SK-N-SH (cell line): ENCODE data around the gene DSCAM. TPM values are rescaled to one million over a fixed set of nuclear protein-coding genes. Genes with fewer than 3 reads are reported as not detected.

ENCODE experiments used
- CTCF ChIA-PET: fragments of 300-600, 350-600 bp; formaldehyde crosslinking; extraction: SDS; loops from one replicate; lab custom pipeline; 2021; lab: Yijun Ruan, JAX
- POLR2A ChIA-PET: fragments of 350-600 bp; sonication (Branson Sonifier 250); formaldehyde crosslinking; extraction: SDS; loops from one replicate; lab custom pipeline; 2020; ENCODE audit warnings: antibody characterized with exemption, inconsistent platforms; lab: Yijun Ruan, JAX
- DNase-seq: peaks from one replicate; pipeline ENCODE4 v3.0.0; 2012
- H2AFZ ChIP-seq: fragments of 200-600 bp; sonication (generic); 2 replicates; pipeline ENCODE4 v1.8.1; 2016; ENCODE audit warnings: antibody characterized with exemption, mild to moderate bottlenecking, low read depth
- H3F3A ChIP-seq: fragments of 200-600 bp; sonication (generic); replicated peaks from 2 replicates; pipeline ENCODE3; 2016; ENCODE audit warnings: antibody characterized with exemption, mild to moderate bottlenecking; ENCODE audit not compliant: insufficient read depth
- H3K27ac ChIP-seq, 2 experiments: fragments of 200-500 bp in 1 of 2; fragments of 200-600 bp in 1 of 2; sonication (Bioruptor generic) in 1 of 2; sonication (generic), shearing (Covaris generic) in 1 of 2; 2 replicates each; pipeline versions ENCODE4 v1.5.1 to v1.6.1; 2014 to 2016; ENCODE audit warnings: low read depth in 2 of 2, inconsistent platforms in 1 of 2, low read length in 1 of 2, mild to moderate bottlenecking in 1 of 2, mixed read lengths in 1 of 2
- H3K27me3 ChIP-seq: fragments of 200-600 bp; sonication (generic), shearing (Covaris generic); 2 replicates; pipeline ENCODE4 v1.6.1; 2016; ENCODE audit warnings: mixed run types; ENCODE audit not compliant: insufficient read depth
- H3K36me3 ChIP-seq, 2 experiments: fragments of 200-500 bp in 1 of 2; fragments of 200-600 bp in 1 of 2; sonication (Bioruptor generic) in 1 of 2; sonication (generic) in 1 of 2; replicated peaks in 1 of 2; 2 replicates each; pipeline versions ENCODE3 to v1.5.1; 2014 to 2016; ENCODE audit warnings: low read length in 1 of 2, mild to moderate bottlenecking in 1 of 2; ENCODE audit not compliant: insufficient read depth in 2 of 2, control insufficient read depth in 1 of 2
- H3K4me1 ChIP-seq, 2 experiments: fragments of 200-500 bp in 1 of 2; fragments of 200-600 bp in 1 of 2; sonication (Bioruptor generic) in 1 of 2; sonication (generic), shearing (Covaris generic) in 1 of 2; 2 replicates each; pipeline versions ENCODE4 v1.5.1 to v1.6.1; 2014 to 2016; ENCODE audit warnings: low read depth in 1 of 2, low read length in 1 of 2, mixed run types in 1 of 2; ENCODE audit not compliant: insufficient read depth in 2 of 2, control insufficient read depth in 1 of 2
- H3K4me2 ChIP-seq: fragments of 200-600 bp; sonication (generic), shearing (Covaris generic); 2 replicates; pipeline ENCODE4 v1.6.1; 2017; ENCODE audit warnings: mixed run types
- H3K4me3 ChIP-seq, 2 experiments: fragments of 200-500 bp in 1 of 2; fragments of 200-600 bp in 1 of 2; sonication (Bioruptor generic) in 1 of 2; sonication (generic), shearing (Covaris generic) in 1 of 2; 2 replicates each; pipeline versions ENCODE4 v1.5.1 to v1.8.1; 2014 to 2016; ENCODE audit warnings: low read depth in 2 of 2, inconsistent platforms in 1 of 2, low read length in 1 of 2, mild to moderate bottlenecking in 1 of 2, mixed read lengths in 1 of 2, moderate library complexity in 1 of 2
- H3K79me2 ChIP-seq: fragments of 200-600 bp; sonication (generic); 2 replicates; pipeline ENCODE4 v1.8.1; 2017; ENCODE audit warnings: mild to moderate bottlenecking; ENCODE audit not compliant: insufficient read depth
- H3K9ac ChIP-seq: fragments of 200-600 bp; sonication (generic); 2 replicates; pipeline ENCODE4 v1.6.1; 2017; ENCODE audit warnings: mixed run types
- H3K9me2 ChIP-seq: fragments of 200-600 bp; sonication (generic); 2 replicates; pipeline ENCODE4 v1.6.1; 2017; ENCODE audit warnings: mixed run types
- H3K9me3 ChIP-seq: fragments of 200-600 bp; sonication (generic); 2 replicates; pipeline ENCODE4 v1.6.1; 2017; ENCODE audit warnings: mixed run types, mild to moderate bottlenecking, moderate library complexity
- H4K20me1 ChIP-seq: fragments of 200-600 bp; sonication (generic); 2 replicates; pipeline ENCODE4 v1.6.1; 2017; ENCODE audit warnings: mild to moderate bottlenecking, mixed run types; ENCODE audit not compliant: insufficient read depth
- CHD2 ChIP-seq: fragments of 150-350 bp; IDR thresholded peaks from 2 replicates; pipeline ENCODE4 v1.6.1; 2018; ENCODE audit warnings: low read length; ENCODE audit not compliant: partially characterized antibody
- CTCF ChIP-seq: fragments of 200-600 bp; sonication (generic); IDR thresholded peaks from 2 replicates; pipeline ENCODE4 v1.6.1; 2017; ENCODE audit warnings: antibody characterized with exemption, mild to moderate bottlenecking, moderate library complexity
- FOXJ3 ChIP-seq: sonication (generic); formaldehyde crosslinking; IDR thresholded peaks from 2 replicates; pipeline ENCODE4 v1.5.1; 2020; ENCODE audit warnings: mild to moderate bottlenecking, missing genetic modification reagents
- IRF3 ChIP-seq: fragments of 150-350 bp; IDR thresholded peaks from 2 replicates; pipeline ENCODE4 v1.6.1; 2016; ENCODE audit warnings: mild to moderate bottlenecking, low read depth, low read length
- MEF2A ChIP-seq: IDR thresholded peaks from 2 replicates; pipeline ENCODE4 v1.4.0; 2012; ENCODE audit warnings: low read depth, borderline replicate concordance
- NRF1 ChIP-seq: IDR thresholded peaks from 2 replicates; pipeline ENCODE4 v1.6.1; 2012; ENCODE audit warnings: low read depth, mild to moderate bottlenecking, low read length
- PBX3 ChIP-seq: IDR thresholded peaks from 2 replicates; pipeline ENCODE4; 2012
- REST ChIP-seq: IDR thresholded peaks from 2 replicates; pipeline ENCODE4 v1.6.1; 2012; ENCODE audit warnings: mild to moderate bottlenecking, low read depth, low read length, moderate library complexity
- TAF1 ChIP-seq: IDR thresholded peaks from 2 replicates; pipeline ENCODE4 v1.6.1; 2012; ENCODE audit warnings: low read depth, mild to moderate bottlenecking, low read length, moderate library complexity, borderline replicate concordance
- WGBS: methylation state at CpG from one replicate; pipeline ENCODE4 v1.1.6; 2017; ENCODE audit warnings: low lambda C conversion rate; 5-methylcytosine and 5-hydroxymethylcytosine counted together
- polyA plus RNA-seq, 3 experiments: library from polyadenylated mRNA; depleted of rRNA; stranded (reverse); fragments of >200 nt; gene quantifications; 2 replicates each; pipeline ENCODE4 v1.2.3, GENCODE V29; 2012

DSCAM gene
- polyA plus RNA-seq, 1 of the 3 experiments (the other 2 are of a cell fraction): not detected

GRCh38 chr21:40345711-40346321, 501.1 kb downstream of the DSCAM start:
- H3K27me3 ChIP-seq: no peaks in the 10 kb centered on the region
- H3K4me1 ChIP-seq: peaks cover 0 to 1% of the 10 kb centered on the region in 2 experiments; a peak in 2 of 4 replicates
- no peaks in the 10 kb centered on the region for H3K36me3 ChIP-seq
- 0 out of 2 replicates have a peak, but pooled peaks cover 5% of the 10 kb centered on the region for H3K9me3 ChIP-seq
- 61% methylated on average over 9 of the region's 9 CpGs for WGBS
- no peak overlapping the region for H3K4me3 ChIP-seq
- H4K20me1 ChIP-seq: no peaks in the 10 kb centered on the region
- no peaks in the 10 kb centered on the region for H3F3A ChIP-seq
- H3K27ac ChIP-seq: no peak overlapping the region
- H3K4me2 ChIP-seq: no peak overlapping the region
- TF ChIP-seq FOXJ3 (CRISPR knock-in tag) (no peak), MEF2A (no peak), TAF1 (no peak), IRF3 (no peak), REST (no peak), PBX3 (no peak), NRF1 (no peak), CHD2 (no peak), CTCF (no peak)
- DNase-seq: no peak
- H3K9ac ChIP-seq: no peak overlapping the region
- H2AFZ ChIP-seq: no peak overlapping the region
- no peaks in the 10 kb centered on the region for H3K79me2 ChIP-seq
- CTCF ChIA-PET: interaction anchor here (1.0 to 2.0 kb wide), 2 partner anchors 24 to 202 kb away, joined by 3 to 5 read pairs; no protein-coding TSS in a partner anchor
- POLR2A ChIA-PET: no interaction called here
- no peaks in the 10 kb centered on the region for H3K9me2 ChIP-seq
